OCI-LY3 (cell line): Measurements from ENCODE around the gene MYCBP2.

Experiments
- EZH2phosphoT487 ChIP-seq: fragments of 200-600 bp; shearing (Covaris generic); IDR thresholded peaks from 2 replicates; pipeline ENCODE4 v1.6.1; 2018; ENCODE audit warnings: antibody characterized with exemption, mixed run types, low read depth
- TF ChIP-seq, protein P1 (sequence below): fragments of 200-600, 300-600 bp; sonication (generic); IDR thresholded peaks from 2 replicates; pipeline ENCODE4 v1.5.1; 2014; ENCODE audit warnings: antibody characterized with exemption, low read length, low read depth

DNA sequence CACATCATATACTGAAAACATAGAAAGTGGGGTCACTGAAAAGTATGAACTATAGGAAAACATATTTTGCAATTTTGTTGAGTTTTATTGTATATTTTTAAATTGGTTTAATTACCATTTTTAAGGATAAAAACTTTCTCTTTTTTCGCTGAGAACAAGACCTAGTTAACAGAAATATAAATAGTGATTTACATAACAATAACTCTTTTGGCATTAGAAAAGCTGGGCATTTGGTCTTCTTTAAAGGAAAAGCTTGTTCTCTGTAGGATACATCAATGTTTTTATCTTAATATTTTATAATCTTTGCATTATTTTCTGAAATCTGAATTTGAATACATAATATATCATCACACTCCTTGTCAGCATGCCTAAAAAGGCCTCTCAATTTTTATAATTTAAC lies 47.4 kb upstream of the MYCBP2 start:
- TF ChIP-seq, protein P1, sequence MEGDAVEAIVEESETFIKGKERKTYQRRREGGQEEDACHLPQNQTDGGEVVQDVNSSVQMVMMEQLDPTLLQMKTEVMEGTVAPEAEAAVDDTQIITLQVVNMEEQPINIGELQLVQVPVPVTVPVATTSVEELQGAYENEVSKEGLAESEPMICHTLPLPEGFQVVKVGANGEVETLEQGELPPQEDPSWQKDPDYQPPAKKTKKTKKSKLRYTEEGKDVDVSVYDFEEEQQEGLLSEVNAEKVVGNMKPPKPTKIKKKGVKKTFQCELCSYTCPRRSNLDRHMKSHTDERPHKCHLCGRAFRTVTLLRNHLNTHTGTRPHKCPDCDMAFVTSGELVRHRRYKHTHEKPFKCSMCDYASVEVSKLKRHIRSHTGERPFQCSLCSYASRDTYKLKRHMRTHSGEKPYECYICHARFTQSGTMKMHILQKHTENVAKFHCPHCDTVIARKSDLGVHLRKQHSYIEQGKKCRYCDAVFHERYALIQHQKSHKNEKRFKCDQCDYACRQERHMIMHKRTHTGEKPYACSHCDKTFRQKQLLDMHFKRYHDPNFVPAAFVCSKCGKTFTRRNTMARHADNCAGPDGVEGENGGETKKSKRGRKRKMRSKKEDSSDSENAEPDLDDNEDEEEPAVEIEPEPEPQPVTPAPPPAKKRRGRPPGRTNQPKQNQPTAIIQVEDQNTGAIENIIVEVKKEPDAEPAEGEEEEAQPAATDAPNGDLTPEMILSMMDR, result no peak
- no peak for TF ChIP-seq EZH2phosphoT487
